Pancreas (tissue), 10 donors: Measurements from ENCODE around the gene SLC43A2. TPM values are rescaled to one million over a fixed set of nuclear protein-coding genes. Genes with fewer than 3 reads are reported as not detected.

Experiments
- ATAC-seq, 4 donors: fragments of 200-7000 bp; cut with Tn5 transposase; one replicate each; pipeline versions ENCODE4 v1.8.0 to v1.9.1; 2020; ENCODE audit warnings: mild to moderate bottlenecking in 4 of 4, moderate library complexity in 4 of 4
- DNase-seq, 6 donors: peaks; one replicate each; pipeline ENCODE4 v3.0.0-alpha.2; 2020
- FAIRE-seq: peaks from 2 replicates; lab custom pipeline; 2012; peaks lifted over from hg19 to GRCh38; lab: Jason Lieb, UNC
- H3K27ac ChIP-seq, 4 donors: fragments of 200-600 bp; sonication (generic); 1 replicate in 3 of 4; 2 replicates in 1 of 4; pipeline versions ENCODE4 v1.5.0 to v1.8.0; 2020
- H3K27me3 ChIP-seq, 4 donors: fragments of 200-600 bp; one replicate each; pipeline ENCODE4 v1.8.0; 2021
- H3K36me3 ChIP-seq, 3 donors: fragments of 200-600 bp; sonication (generic) in 1 of 3; one replicate each; pipeline versions ENCODE4 v1.5.0 to v1.8.0; 2020 to 2021
- H3K4me1 ChIP-seq, 3 donors: fragments of 200-600 bp; one replicate each; pipeline ENCODE4 v1.8.0; 2021
- H3K4me3 ChIP-seq, 4 donors: fragments of 200-600 bp; sonication (generic) in 2 of 4; one replicate each; pipeline versions ENCODE4 v1.5.0 to v1.8.0; 2020 to 2021
- H3K9me3 ChIP-seq, 4 donors: fragments of 200-600 bp; one replicate each; pipeline ENCODE4 v1.8.0; 2021
- WGBS, 2 donors: extraction: QIAGEN DNeasy Blood & Tissue Kit; methylation state at CpG; one replicate each; pipeline ENCODE4 v1.1.7; 2013; 5-methylcytosine and 5-hydroxymethylcytosine counted together
- intact Hi-C, 3 donors: fragments of 100-400 bp; cut with DNase I; formaldehyde crosslinking; loops; one replicate each; pipeline versions ENCODE4 v1.11.1 to v1.14.2; 2022
- polyA plus RNA-seq, 2 donors: library from polyadenylated mRNA; stranded (reverse); fragments of 200-250 nt; gene quantifications; one replicate each; pipeline ENCODE4 v1.2.3, GENCODE V29; 2013
- total RNA-seq, 6 donors: library from RNA; stranded (reverse); fragmentation: NEBNext Ultra II Directional in 4 of 6; extraction: Animal tissue kit (Norgen Biotek cat#: 25700) in 4 of 6; gene quantifications; one replicate each; pipeline versions ENCODE4 v1.2.1 to v1.2.4, GENCODE V29; 2021 to 2023
- TF ChIP-seq, protein P1 (sequence below), 4 donors: fragments of 200-600 bp; sonication (generic) in 3 of 4; IDR thresholded peaks; one replicate each; pipeline versions ENCODE4 v1.5.0 to v1.8.0; 2021; ENCODE audit warnings: antibody characterized with exemption in 4 of 4
- donor health status: healthy with polysubstance abuse.
- donor health status: DM: no; HTN: no; CAD: no; lungs with moderate emphysema.
- donor health status: DM: no; HTN: no; CAD: no.
- donor health status: control.
- donor health status: control.
- donor health status: Bipolar disorder and iron deficiency.
- donor health status: DM: yes; HTN: yes; CAD: no.
- donor health status: DM: no; HTN: no; CAD: no.
- donor health status: DM: no; HTN: no; CAD: no.
- donor health status: DM: yes; HTN: yes; CAD: no.

The SLC43A2 gene
- total and polyA plus RNA-seq, 8 donors = 2.6 to 14.5 (median 9.8) TPM

- Histone ChIP-seq H3K27me3 (no peaks in the 10 kb centered on the region), H3K36me3 (no peaks in the 10 kb centered on the region), H3K27ac (no peak overlapping the region), H3K4me3 (no peak overlapping the region), H3K4me1 (peaks cover 0 to 11% (median 10%) of the 10 kb centered on the region in 3 donors), H3K9me3 (no peaks in the 10 kb centered on the region)
- intact Hi-C loops = loop anchor here in 2 of 3 donors (10.0 kb wide), 2 partner anchors 155 to 245 kb away; partner anchors contain the start of genes BHLHA9 (in 2 of the 2) and TRARG1 (in 2 of the 2)
- no peak for FAIRE-seq
- TF ChIP-seq, protein P1, sequence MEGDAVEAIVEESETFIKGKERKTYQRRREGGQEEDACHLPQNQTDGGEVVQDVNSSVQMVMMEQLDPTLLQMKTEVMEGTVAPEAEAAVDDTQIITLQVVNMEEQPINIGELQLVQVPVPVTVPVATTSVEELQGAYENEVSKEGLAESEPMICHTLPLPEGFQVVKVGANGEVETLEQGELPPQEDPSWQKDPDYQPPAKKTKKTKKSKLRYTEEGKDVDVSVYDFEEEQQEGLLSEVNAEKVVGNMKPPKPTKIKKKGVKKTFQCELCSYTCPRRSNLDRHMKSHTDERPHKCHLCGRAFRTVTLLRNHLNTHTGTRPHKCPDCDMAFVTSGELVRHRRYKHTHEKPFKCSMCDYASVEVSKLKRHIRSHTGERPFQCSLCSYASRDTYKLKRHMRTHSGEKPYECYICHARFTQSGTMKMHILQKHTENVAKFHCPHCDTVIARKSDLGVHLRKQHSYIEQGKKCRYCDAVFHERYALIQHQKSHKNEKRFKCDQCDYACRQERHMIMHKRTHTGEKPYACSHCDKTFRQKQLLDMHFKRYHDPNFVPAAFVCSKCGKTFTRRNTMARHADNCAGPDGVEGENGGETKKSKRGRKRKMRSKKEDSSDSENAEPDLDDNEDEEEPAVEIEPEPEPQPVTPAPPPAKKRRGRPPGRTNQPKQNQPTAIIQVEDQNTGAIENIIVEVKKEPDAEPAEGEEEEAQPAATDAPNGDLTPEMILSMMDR (IDR thresholded peaks at IDR 0.05) = no peak
- ATAC-seq = no peak
- DNase-seq = no peak
- WGBS, 2 donors = 85 to 90% methylated on average over 7 of the region's 7 CpGs
These were observed 109.0 kb downstream of the SLC43A2 start for GRCh38 chr17:1519678-1520077.

Other genes with a start within 250 kb of the SLC43A2 start
- gene YWHAE, start 228.6 kb downstream of the SLC43A2 start, total RNA-seq = 100 to 1,000 TPM; 138 to 236 (median 192) TPM
- gene YWHAE, start 228.6 kb downstream of the SLC43A2 start, polyA plus RNA-seq = 100 to 1,000 TPM; 131 to 196 TPM
- 10 to 100 TPM; 18.1 to 30.8 (median 20.5) TPM for gene CRK, start 172.6 kb downstream of the SLC43A2 start, total RNA-seq
- 10 to 100 TPM in 1 of 2 donors, 1 to 10 TPM in 1; 9.8 to 15.3 TPM for gene CRK, start 172.6 kb downstream of the SLC43A2 start, polyA plus RNA-seq
- gene MYO1C, start 136.1 kb downstream of the SLC43A2 start, total RNA-seq = 100 to 1,000 TPM in 4 of 6 donors, 10 to 100 TPM in 2; 95.1 to 138 (median 105) TPM
- gene MYO1C, start 136.1 kb downstream of the SLC43A2 start, polyA plus RNA-seq = 10 to 100 TPM; 57.2 to 69.3 TPM
- 10 to 100 TPM; 13.2 to 23.8 (median 17.2) TPM for gene INPP5K, start 112.2 kb downstream of the SLC43A2 start, total RNA-seq
- gene INPP5K, start 112.2 kb downstream of the SLC43A2 start, polyA plus RNA-seq = 10 to 100 TPM; 23.9 to 24.4 TPM
- 10 to 100 TPM; 24.1 to 32.8 (median 26.8) TPM for gene PITPNA, start 66.0 kb downstream of the SLC43A2 start, total RNA-seq
- 10 to 100 TPM in 1 of 2 donors, 1 to 10 TPM in 1; 9.3 to 21.5 TPM for gene PITPNA, start 66.0 kb downstream of the SLC43A2 start, polyA plus RNA-seq
- gene SCARF1, start 16.9 kb upstream of the SLC43A2 start, total RNA-seq = 1 to 10 TPM; 2.0 to 5.0 (median 3.1) TPM
- gene SCARF1, start 16.9 kb upstream of the SLC43A2 start, polyA plus RNA-seq = 1 to 10 TPM; 8.1 to 8.6 TPM
- 1 to 10 TPM; 6.6 to 9.0 (median 7.8) TPM for gene RILP, start 21.0 kb upstream of the SLC43A2 start, total RNA-seq
- gene RILP, start 21.0 kb upstream of the SLC43A2 start, polyA plus RNA-seq = 10 to 100 TPM; 13.7 to 14.4 TPM
- gene PRPF8, start 56.0 kb upstream of the SLC43A2 start, total RNA-seq = 100 to 1,000 TPM in 3 of 6 donors, 10 to 100 TPM in 3; 88.8 to 129 (median 100.0) TPM
- gene PRPF8, start 56.0 kb upstream of the SLC43A2 start, polyA plus RNA-seq = 10 to 100 TPM; 78.9 to 93.1 TPM
- 1 to 10 TPM in 5 of 6 donors, under 1 TPM in 1; 0.56 to 2.8 (median 1.4) TPM for gene TLCD2, start 81.5 kb upstream of the SLC43A2 start, total RNA-seq
- gene TLCD2, start 81.5 kb upstream of the SLC43A2 start, polyA plus RNA-seq = 1 to 10 TPM in 1 of 2 donors, under 1 TPM in 1; 0.75 to 1.4 TPM
- gene WDR81, start 95.9 kb upstream of the SLC43A2 start, total RNA-seq = 10 to 100 TPM in 2 of 6 donors, 1 to 10 TPM in 4; 5.7 to 17.0 (median 8.3) TPM
- 10 to 100 TPM; 14.2 to 24.4 TPM for gene WDR81, start 95.9 kb upstream of the SLC43A2 start, polyA plus RNA-seq
- 1 to 10 TPM; 1.4 to 5.8 (median 3.4) TPM for gene SERPINF2, start 114.0 kb upstream of the SLC43A2 start, total RNA-seq
- gene SERPINF2, start 114.0 kb upstream of the SLC43A2 start, polyA plus RNA-seq = 1 to 10 TPM; 5.6 to 8.8 TPM
- gene SERPINF1, start 133.2 kb upstream of the SLC43A2 start, total RNA-seq = 100 to 1,000 TPM in 2 of 6 donors, 10 to 100 TPM in 4; 40.6 to 178 (median 82.0) TPM
- 10 to 100 TPM; 73.1 to 95.9 TPM for gene SERPINF1, start 133.2 kb upstream of the SLC43A2 start, polyA plus RNA-seq
- gene SMYD4, start 201.1 kb upstream of the SLC43A2 start, total RNA-seq = 1 to 10 TPM; 5.0 to 8.9 (median 6.9) TPM
- 1 to 10 TPM; 4.0 to 4.7 TPM for gene SMYD4, start 201.1 kb upstream of the SLC43A2 start, polyA plus RNA-seq
- gene RPA1, start 201.2 kb upstream of the SLC43A2 start, total RNA-seq = 10 to 100 TPM; 34.7 to 43.9 (median 39.1) TPM
- gene RPA1, start 201.2 kb upstream of the SLC43A2 start, polyA plus RNA-seq = 10 to 100 TPM in 1 of 2 donors, 1 to 10 TPM in 1; 6.5 to 17.0 TPM